ENCODE measurements around the gene TOGARAM1. TPM values are rescaled to one million over a fixed set of nuclear protein-coding genes. Genes with fewer than 3 reads are reported as not detected.

Gene TOGARAM1
- total RNA-seq, 1 donor from 2014 or later = 14.7 TPM

GRCh38 chr14:44955528-44955927 lies 6.5 kb upstream of the TOGARAM1 start:
- Mint-ChIP-seq H3K4me1 (ENCODE audit: low read depth, unreplicated experiment) (peaks cover 3% of the 10 kb centered on the region), H3K27me3 (ENCODE audit: low read depth, unreplicated experiment) (no peaks in the 10 kb centered on the region), H3K9me3 (ENCODE audit: unreplicated experiment) (no peaks in the 10 kb centered on the region), H3K36me3 (ENCODE audit: low read depth, unreplicated experiment) (peaks cover 6% of the 10 kb centered on the region), H3K4me3 (ENCODE audit: unreplicated experiment) (no peak overlapping the region), H3K27ac (ENCODE audit: unreplicated experiment) (no peak overlapping the region)
- FAIRE-seq (no peak), DNase-seq (ENCODE audit: low read depth) (no peak)
- peaks cover 93% of the 10 kb centered on the region for H3K79me2 ChIP-seq (ENCODE audit: insufficient read depth, low read length)
- H3K36me3 ChIP-seq (ENCODE audit: insufficient read depth, low read length) = no peaks in the 10 kb centered on the region
- H3K4me3 ChIP-seq (ENCODE audit: insufficient read depth, low read depth, low read length) = no peak overlapping the region
- H2AFZ ChIP-seq (ENCODE audit: low read depth, low read length) = no peak overlapping the region
- H3K27me3 ChIP-seq (ENCODE audit: insufficient read depth, low read length) = no peaks in the 10 kb centered on the region
- peaks cover 21% of the 10 kb centered on the region for H4K20me1 ChIP-seq (ENCODE audit: insufficient read depth, low read length)
- no peak overlapping the region for H3K4me2 ChIP-seq (ENCODE audit: low read length)
- no peak overlapping the region for H3K9ac ChIP-seq (ENCODE audit: low read length)
- no peak overlapping the region for H3K27ac ChIP-seq (ENCODE audit: low read depth, low read length)
- no peak for TF ChIP-seq CTCF (IDR thresholded peaks at IDR 0.05; ENCODE audit: insufficient read depth, low read depth, low read length)
- no peak for TF ChIP-seq EZH2 (IDR thresholded peaks at IDR 0.05; ENCODE audit: insufficient read depth, low read length)
- H3K9me3 ChIP-seq (ENCODE audit: insufficient read depth, low read depth, low read length) = no peaks in the 10 kb centered on the region
- peaks cover 6% of the 10 kb centered on the region for H3K4me1 ChIP-seq (ENCODE audit: insufficient read depth, low read length)

GRCh38 chr14:44956866-44957265 lies 5.1 kb upstream of the TOGARAM1 start:
- Histone ChIP-seq H3K9me3 (ENCODE audit: insufficient read depth, low read depth, low read length) (no peaks in the 10 kb centered on the region), H3K4me1 (ENCODE audit: insufficient read depth, low read length) (peaks cover 6% of the 10 kb centered on the region), H4K20me1 (ENCODE audit: insufficient read depth, low read length) (peaks cover 29% of the 10 kb centered on the region), H3K4me2 (ENCODE audit: low read length) (no peak overlapping the region), H3K27me3 (ENCODE audit: insufficient read depth, low read length) (no peaks in the 10 kb centered on the region), H3K4me3 (ENCODE audit: insufficient read depth, low read depth, low read length) (no peak overlapping the region), H3K79me2 (ENCODE audit: insufficient read depth, low read length) (peaks cover 94% of the 10 kb centered on the region), H3K36me3 (ENCODE audit: insufficient read depth, low read length) (no peaks in the 10 kb centered on the region), H3K27ac (ENCODE audit: low read depth, low read length) (no peak overlapping the region), H3K9ac (ENCODE audit: low read length) (no peak overlapping the region), H2AFZ (ENCODE audit: low read depth, low read length) (no peak overlapping the region)
- FAIRE-seq (no peak), DNase-seq (ENCODE audit: low read depth) (no peak)
- TF ChIP-seq EZH2 (IDR thresholded peaks at IDR 0.05; ENCODE audit: insufficient read depth, low read length) (no peak), CTCF (IDR thresholded peaks at IDR 0.05; ENCODE audit: insufficient read depth, low read depth, low read length) (no peak)
- Mint-ChIP-seq H3K36me3 (ENCODE audit: low read depth, unreplicated experiment) (peaks cover 4% of the 10 kb centered on the region), H3K27ac (ENCODE audit: unreplicated experiment) (no peak overlapping the region), H3K4me1 (ENCODE audit: low read depth, unreplicated experiment) (peaks cover 3% of the 10 kb centered on the region), H3K27me3 (ENCODE audit: low read depth, unreplicated experiment) (no peaks in the 10 kb centered on the region), H3K9me3 (ENCODE audit: unreplicated experiment) (no peaks in the 10 kb centered on the region), H3K4me3 (ENCODE audit: unreplicated experiment) (no peak overlapping the region)

- no peak overlapping the region for H3K27ac ChIP-seq (ENCODE audit: low read depth, low read length)
- DNase-seq (ENCODE audit: low read depth) (no peak), FAIRE-seq (no peak)
- Mint-ChIP-seq H3K27me3 (ENCODE audit: low read depth, unreplicated experiment) (no peaks in the 10 kb centered on the region), H3K9me3 (ENCODE audit: unreplicated experiment) (no peaks in the 10 kb centered on the region), H3K36me3 (ENCODE audit: low read depth, unreplicated experiment) (no peaks in the 10 kb centered on the region), H3K4me1 (ENCODE audit: low read depth, unreplicated experiment) (peaks cover 6% of the 10 kb centered on the region), H3K4me3 (ENCODE audit: unreplicated experiment) (no peak overlapping the region), H3K27ac (ENCODE audit: unreplicated experiment) (peak overlapping the region; percentile 81)
- no peak overlapping the region for H3K9ac ChIP-seq (ENCODE audit: low read length)
- no peak for TF ChIP-seq EZH2 (IDR thresholded peaks at IDR 0.05; ENCODE audit: insufficient read depth, low read length)
- no peak for TF ChIP-seq CTCF (IDR thresholded peaks at IDR 0.05; ENCODE audit: insufficient read depth, low read depth, low read length)
- peak overlapping the region; percentile 98 for H3K4me2 ChIP-seq (ENCODE audit: low read length)
- H3K79me2 ChIP-seq (ENCODE audit: insufficient read depth, low read length) = peaks cover 96% of the 10 kb centered on the region
- H2AFZ ChIP-seq (ENCODE audit: low read depth, low read length) = no peak overlapping the region
- H3K9me3 ChIP-seq (ENCODE audit: insufficient read depth, low read depth, low read length) = no peaks in the 10 kb centered on the region
- no peaks in the 10 kb centered on the region for H3K27me3 ChIP-seq (ENCODE audit: insufficient read depth, low read length)
- peak overlapping the region; percentile 97 for H3K4me3 ChIP-seq (ENCODE audit: insufficient read depth, low read depth, low read length)
- H3K4me1 ChIP-seq (ENCODE audit: insufficient read depth, low read length) = peaks cover 23% of the 10 kb centered on the region
- H3K36me3 ChIP-seq (ENCODE audit: insufficient read depth, low read length) = no peaks in the 10 kb centered on the region
- H4K20me1 ChIP-seq (ENCODE audit: insufficient read depth, low read length) = peaks cover 44% of the 10 kb centered on the region
These were observed 2.5 kb upstream of the TOGARAM1 start for GRCh38 chr14:44959538-44959937.

Data from astrocyte (in vitro differentiated cells and primary cell).